CD4-positive, alpha-beta T cell treated with Interleukin-15 for 4 hours (primary cell): ENCODE data around the gene C2orf80.
"Not testable (repeated sequence)": the region's sequence is repeated elsewhere in the genome, so short reads cannot be mapped to it uniquely, and the experiment has no call there.

Experiments
- DNase-seq: peaks from one replicate; pipeline ENCODE4 v3.0.0-alpha.2; 2020; ENCODE audit warnings: low spot score

C2orf80 gene

GRCh38 chr2:208135794-208136715 is 53.8 kb downstream of the C2orf80 start:
- DNase-seq, result no peak

- no peak for DNase-seq
These were observed 54.8 kb downstream of the C2orf80 start for GRCh38 chr2:208134928-208135586.

GRCh38 chr2:208130712-208131110 is 59.1 kb downstream of the C2orf80 start:
- no peak for DNase-seq

- no peak for DNase-seq
These were observed 59.8 kb downstream of the C2orf80 start, which contains the start of gene CRYGC for GRCh38 chr2:208129744-208130711. Gene CRYGC (minus strand): TSS chr2:208129828. CDS start chr2:208129792, 36 bp downstream.

DNA sequence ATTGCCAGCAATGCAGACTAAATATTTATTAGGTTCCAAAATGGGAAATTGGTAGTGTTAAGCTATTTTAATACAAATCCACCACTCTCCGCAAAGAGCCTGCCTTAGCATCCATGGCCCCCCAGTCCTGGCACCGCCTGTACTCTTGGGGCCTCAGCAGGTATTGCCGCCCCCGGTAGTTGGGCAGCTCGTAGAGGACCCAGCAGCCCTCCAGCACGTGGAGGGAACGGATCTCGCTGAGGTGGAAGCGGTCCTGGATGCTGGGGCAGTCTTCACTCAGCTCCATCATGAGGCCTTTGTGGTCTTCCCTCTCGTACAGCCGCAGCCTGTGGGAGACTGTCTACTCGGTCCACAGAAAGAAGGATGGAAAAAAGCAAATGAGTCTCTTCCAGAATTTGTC is 61.7 kb downstream of the C2orf80 start:
- DNase-seq, result no peak

- DNase-seq, result no peak
These were observed 62.7 kb downstream of the C2orf80 start for GRCh38 chr2:208127090-208127489.

- no peak for DNase-seq
These were observed 64.6 kb downstream of the C2orf80 start for GRCh38 chr2:208125251-208125650.

DNA sequence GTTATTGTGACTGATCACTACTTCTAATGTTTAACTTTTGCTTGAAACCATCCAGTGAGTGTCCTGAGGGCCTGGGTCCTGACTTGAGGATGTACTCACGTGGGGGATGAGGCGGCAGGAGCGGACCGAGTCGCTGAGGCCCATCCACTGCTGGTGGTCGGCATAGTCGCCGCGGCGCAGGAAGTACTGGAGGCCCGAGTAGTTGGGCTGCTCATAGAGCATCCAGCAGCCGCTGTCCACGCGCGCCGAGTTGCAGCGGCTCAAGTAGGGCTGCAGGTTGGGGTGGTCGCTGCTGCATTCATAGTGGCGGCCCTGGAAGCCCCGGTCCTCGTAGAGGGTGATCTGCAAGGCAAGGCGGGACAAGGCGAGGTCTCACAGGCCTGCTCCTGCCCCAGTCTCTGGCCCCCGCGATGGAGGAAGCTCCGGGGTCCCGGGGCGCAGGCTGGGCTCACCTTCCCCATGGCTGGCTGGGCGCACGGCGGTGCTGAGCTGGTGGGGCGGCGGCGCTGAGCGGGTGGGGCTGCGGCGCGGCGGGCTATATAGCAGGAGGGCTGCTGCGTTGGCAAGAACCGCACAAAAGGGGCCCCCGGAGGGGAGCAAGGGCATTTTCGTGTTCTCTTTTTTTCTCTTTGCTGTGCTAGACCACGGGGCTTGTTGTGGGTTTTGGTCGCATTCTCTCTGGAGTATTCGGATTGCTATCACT is 65.7 kb downstream of the C2orf80 start, which contains the start of gene CRYGD:
Gene CRYGD (minus strand): TSS at position 512 of the 703 bp plus-strand sequence. CDS start 51 bp downstream, at position 461.
- not testable (repeated sequence) for DNase-seq

DNA sequence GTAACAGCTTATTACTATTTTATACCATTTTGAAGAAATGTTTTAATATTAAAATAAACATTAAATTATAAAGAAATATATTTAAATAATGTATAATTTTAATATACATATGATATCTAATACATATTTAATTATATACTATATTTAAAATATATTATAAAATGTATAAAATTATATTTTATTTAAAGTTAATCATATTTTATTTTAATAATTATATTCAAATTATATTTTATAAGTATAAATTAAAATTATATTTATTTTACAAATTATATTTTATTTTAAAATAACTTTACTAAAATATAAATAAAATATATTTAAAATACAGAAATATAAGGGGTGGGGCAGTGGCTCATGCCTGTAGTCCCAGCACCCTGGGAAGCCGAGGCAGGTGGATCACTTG is 67.6 kb downstream of the C2orf80 start:
- no peak for DNase-seq

DNA sequence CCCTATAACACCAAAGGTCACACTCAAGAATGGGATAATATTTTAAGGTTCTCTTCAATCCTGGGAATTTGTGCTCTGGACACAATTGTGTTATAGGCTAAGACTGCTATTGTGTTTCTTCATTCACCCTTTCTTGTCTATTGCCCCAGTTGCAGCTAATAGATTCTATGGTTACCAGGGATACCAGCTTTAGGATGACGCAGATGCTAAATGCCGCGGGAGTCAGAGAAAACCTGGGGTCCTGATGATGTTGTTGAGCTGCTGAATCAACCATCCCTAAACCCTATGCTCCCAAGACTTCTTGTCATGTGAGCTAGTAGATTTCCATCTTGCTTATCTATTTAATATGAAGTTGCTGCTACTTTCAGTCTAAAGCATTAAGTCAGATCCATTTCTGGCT is 70.9 kb downstream of the C2orf80 start:
- no peak for DNase-seq

- DNase-seq, result not testable (repeated sequence)
These were observed 72.4 kb downstream of the C2orf80 start for GRCh38 chr2:208117390-208117789.
